Measurements from ENCODE around the gene ATF3.

The ATF3 gene

DNA sequence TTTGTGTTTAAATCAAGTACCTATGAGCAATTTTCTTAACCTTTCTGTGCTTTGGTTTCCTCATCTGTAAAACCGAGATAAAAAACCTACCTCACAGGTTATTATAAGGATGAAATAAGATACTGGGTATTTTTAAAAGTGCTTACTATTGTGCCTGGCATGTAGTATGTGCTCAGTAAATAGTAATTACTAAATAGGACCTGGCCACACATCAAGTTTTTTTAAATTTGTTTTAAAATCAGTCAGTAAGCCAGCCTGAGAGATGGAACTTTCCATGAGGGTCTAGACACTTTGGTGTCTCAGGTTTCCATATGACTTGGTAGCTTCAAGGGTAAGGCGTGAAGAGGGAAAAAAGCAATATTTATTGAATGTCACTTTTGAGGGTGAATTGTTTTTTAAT is 7.0 kb upstream of the ATF3 start:
- no peak for FAIRE-seq
- DNase-seq (ENCODE audit: insufficient read length) = no peak
- TF ChIP-seq POLR2A (IDR thresholded peaks at IDR 0.05; ENCODE audit: low read depth, low read length) (no peak), POLR2AphosphoS5 (IDR thresholded peaks at IDR 0.05; ENCODE audit: low read depth, low read length) (no peak), TAF1 (IDR thresholded peaks at IDR 0.05; ENCODE audit: borderline replicate concordance, low read depth, low read length) (no peak)

DNA sequence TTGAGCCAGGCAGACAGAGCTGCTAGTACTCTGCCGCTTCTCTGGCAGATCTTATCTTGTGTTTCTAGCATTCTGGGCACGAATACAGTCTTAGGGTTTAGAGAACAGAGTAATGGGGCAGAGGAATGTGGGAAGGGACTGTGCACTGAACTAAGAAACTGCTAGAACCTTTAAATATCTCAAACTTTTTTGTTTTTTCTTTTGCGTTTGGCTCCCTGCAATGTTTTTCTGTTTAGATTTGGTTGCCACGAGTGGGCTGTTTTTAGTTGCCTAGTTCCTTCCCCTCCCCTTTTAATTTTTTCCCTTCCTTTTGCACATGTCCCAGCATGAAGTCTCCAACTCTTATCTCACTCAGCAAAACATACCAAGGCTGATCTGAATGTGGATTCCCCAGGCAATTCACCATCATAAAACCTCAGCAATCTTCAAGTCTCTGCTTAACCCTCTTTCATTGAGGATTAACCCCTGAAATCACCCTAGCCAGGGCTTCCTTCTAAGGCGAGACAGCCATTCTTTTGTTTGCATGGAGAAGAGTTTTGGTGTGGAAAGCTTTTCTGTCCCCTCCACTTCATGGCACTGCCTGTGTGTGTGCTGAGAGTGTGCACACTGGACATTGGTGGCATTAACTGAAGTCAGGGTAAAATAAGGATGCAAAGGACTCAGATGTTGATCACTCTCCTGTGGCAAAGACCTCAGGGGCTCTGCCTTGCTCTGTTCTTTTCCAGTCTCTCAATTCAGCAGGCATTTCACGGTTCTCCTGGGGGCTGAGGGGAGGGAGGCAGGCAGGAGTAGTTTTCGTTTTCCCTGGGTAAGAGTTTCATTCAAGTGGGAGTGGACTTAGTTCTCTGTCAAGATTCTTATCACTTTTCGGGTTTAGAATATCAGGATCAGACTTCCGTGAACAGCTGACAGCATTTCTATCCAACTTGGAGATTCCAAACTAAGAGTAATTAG is 2.8 kb upstream of the ATF3 start:
- DNase-seq (ENCODE audit: insufficient read length) (no peak), FAIRE-seq (peak; percentile 9)
- TF ChIP-seq POLR2AphosphoS5 (IDR thresholded peaks at IDR 0.05; ENCODE audit: low read depth, low read length) (no peak), POLR2A (IDR thresholded peaks at IDR 0.05; ENCODE audit: low read depth, low read length) (no peak), TAF1 (IDR thresholded peaks at IDR 0.05; ENCODE audit: borderline replicate concordance, low read depth, low read length) (no peak)

DNA sequence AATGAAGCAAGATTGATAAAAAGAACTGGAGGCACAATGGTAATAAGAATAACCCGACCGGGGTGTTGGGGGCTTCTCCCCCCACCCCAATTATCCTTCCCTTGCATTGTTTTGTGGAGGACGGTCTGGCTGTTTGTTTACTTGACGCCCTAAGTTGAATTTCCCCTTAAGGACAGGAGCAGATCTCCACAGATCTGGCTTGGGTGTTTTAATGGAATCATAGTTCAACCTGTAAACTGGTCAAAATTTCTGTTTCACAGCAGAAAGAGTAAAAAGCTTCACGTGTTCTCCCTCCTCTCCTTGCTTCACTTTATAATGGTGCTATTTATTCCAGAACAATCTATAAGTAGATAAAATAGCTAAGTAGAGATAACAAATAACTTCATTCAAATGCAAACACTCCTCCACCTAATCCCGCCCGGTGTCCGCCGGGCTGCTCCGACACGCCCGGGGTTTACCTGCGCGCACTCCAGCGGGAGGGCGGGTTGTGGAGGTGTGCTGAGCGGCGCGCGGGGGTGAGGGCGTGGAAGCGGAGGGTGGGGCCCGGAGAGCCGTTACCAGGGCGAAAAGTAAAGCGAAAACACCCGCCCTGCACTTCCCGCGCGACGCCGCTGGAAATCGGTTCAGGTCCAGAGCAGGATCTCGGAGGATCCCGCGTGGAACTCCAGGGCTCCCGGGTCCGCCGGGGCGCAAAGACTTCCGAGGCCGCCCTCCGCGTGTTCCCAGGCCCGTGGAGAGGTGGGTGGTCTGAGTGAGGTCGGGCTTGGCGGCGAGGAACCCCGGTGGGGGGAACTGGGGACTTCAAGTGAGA is 2.0 kb upstream of the ATF3 start:
- peak; percentile 43 for DNase-seq (ENCODE audit: insufficient read length)

DNA sequence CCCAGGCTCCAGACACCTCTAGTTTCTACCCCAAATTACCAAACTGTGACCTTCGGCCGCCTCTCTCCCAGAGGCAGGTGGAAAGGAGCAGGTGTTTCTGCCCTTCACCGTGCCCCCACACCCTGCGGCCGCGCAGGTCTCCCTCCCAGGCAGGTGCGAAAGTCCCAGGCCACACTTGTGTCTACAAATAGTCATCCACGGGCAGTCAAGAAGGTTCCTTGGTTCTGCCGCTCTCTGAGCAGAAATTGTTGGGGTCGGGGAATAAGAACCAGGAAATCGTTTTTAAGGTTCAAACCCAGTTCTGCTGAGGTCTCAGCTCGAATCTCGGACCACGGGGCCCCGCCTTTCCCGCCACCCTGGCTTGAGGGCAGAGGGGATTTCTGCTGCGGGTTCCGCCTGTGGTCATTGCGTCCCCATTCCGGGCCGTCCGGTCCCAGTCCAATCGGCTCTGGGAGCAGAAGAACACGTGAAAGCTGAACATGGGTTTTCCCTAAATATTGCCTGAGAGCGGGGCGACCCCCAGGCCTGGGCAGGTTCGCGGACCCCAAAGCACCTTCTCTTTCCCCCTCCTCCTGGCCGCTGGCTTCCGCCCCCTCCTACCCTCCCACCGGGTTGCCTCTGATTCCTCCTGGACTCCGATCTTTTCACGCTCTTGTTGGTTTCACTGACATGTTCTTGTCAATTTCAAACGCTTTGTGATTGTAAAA is 1.2 kb upstream of the ATF3 start:
- TF ChIP-seq TAF1 (IDR thresholded peaks at IDR 0.05; ENCODE audit: borderline replicate concordance, low read depth, low read length) (no peak), POLR2A (IDR thresholded peaks at IDR 0.05; ENCODE audit: low read depth, low read length) (peak; percentile 33; the same call in 1 of the 2 replicates)
- FAIRE-seq = peak; percentile 36
- DNase-seq (ENCODE audit: insufficient read length) = peak; percentile 33

More for the DNA sequence above, 2.0 kb upstream of the ATF3 start:
- FAIRE-seq = peak; percentile 64
- TF ChIP-seq TAF1 (IDR thresholded peaks at IDR 0.05; ENCODE audit: borderline replicate concordance, low read depth, low read length) (no peak), POLR2AphosphoS5 (IDR thresholded peaks at IDR 0.05; ENCODE audit: low read depth, low read length) (no peak), POLR2A (IDR thresholded peaks at IDR 0.05; ENCODE audit: low read depth, low read length) (no peak)

DNA sequence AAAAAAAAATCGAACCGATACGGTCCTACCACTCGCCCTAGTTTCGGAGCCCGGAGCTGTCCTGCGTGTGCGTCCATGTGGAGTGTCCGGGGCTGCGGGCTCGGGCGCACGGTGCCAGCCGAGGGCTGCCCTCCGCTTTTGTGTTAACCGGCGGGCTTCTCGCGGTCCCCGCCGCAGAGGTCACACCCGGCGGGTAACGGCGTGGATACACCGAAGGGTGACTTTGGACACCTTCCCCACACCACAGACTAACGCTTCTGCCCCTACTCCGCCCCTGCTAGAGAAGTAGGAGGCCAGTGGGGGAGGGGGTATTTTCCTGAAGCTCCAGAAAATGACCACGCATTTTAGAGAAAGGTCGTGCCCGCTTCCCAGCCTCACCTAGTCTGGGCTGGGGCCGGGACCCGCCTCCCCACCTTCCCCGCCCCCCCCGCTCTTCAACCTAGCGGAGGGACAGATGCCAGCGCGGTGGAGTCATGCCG is 609 bp upstream of the ATF3 start:
- TF ChIP-seq POLR2AphosphoS5 (IDR thresholded peaks at IDR 0.05; ENCODE audit: low read depth, low read length) (no peak; the same call in 1 of the 2 replicates), TAF1 (IDR thresholded peaks at IDR 0.05; ENCODE audit: borderline replicate concordance, low read depth, low read length) (no peak), POLR2A (IDR thresholded peaks at IDR 0.05; ENCODE audit: low read depth, low read length) (no peak)
- FAIRE-seq (no peak), DNase-seq (ENCODE audit: insufficient read length) (peak; percentile 32)

DNA sequence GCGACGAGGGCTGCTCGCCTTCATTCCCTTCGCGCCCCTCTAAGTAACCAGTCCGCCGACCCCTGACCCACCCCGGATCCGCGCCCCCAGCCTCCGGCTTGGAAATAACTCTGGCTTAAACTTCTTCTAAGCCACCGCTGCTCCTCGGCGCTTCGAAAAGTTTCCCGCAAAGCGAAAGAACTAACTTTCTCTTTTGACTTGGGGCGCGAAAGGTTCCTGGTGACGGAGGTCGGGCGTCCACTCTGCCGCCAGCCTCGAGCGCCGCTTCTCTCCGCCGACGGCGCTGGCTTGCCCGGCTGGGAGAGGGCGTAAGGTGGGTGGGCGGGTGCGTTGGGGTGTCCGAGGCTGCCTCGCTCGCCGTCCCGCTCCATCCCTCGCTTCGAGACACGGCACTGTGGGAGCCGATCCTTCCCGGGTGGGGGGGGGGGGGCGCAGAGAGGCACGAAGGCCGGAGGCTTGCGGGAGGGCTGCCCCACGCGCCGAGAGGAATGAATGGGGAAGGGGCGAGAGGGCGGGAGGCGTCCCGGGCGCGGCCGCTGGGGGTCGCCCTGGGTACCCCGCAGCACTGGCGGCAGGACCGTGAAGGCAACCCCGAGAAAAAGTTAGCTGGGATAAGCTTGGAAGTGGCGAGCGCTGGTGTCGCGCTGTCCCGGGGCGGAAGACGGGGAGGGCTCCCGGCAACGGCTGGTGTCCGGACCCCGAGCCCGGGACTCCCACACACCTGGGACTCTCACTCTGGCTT is 569 bp downstream of the ATF3 start:
- DNase-seq (ENCODE audit: insufficient read length) (peak; percentile 55), FAIRE-seq (peak; percentile 24)
- TF ChIP-seq POLR2A (IDR thresholded peaks at IDR 0.05; ENCODE audit: low read depth, low read length) = no peak
- TF ChIP-seq POLR2AphosphoS5 (IDR thresholded peaks at IDR 0.05; ENCODE audit: low read depth, low read length) = no peak; the same call in 1 of the 2 replicates
- TF ChIP-seq TAF1 (IDR thresholded peaks at IDR 0.05; ENCODE audit: borderline replicate concordance, low read depth, low read length) = no peak

DNA sequence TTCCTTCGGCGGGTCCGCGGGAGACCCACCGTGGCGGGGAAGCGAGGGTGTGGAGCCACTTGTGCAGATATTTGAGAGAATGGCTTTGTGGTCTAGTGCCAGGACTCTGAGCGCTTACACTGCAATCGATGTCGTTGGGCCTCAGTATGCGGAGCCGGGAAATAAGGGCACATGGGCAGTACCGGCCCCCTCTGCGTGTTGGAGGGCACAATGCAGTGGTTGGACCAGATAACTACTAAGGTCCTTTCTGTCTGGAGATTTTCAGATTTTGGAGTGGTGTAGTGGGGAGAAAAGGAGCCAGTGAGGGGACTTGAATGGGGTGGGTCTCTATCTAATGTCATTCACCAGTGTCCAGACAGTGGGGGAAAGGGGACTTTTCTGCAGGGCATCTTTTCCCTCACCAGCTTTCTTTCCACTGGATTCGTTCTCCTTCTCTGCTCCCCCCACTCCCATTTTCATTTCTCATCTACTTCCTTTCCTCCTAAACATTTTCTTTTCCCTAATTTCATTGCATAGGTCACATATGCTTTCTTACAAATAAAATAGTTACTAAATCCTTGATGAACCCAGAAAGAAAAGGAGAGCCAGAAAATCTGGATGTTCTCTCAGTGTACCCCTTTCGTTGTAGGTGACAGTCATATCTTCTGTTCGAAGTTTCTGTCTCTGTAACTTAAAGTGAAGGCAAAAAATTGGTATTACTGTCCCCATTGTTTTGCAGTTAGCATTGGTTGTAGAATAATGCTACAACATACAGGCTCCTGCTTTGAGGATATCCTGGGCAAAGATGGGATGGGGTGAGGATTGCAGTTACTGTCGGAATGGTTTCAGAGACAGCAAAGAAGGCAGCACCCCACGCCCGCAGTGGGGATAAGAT is 1.4 kb downstream of the ATF3 start:
- DNase-seq (ENCODE audit: insufficient read length) (no peak), FAIRE-seq (no peak)
- TF ChIP-seq POLR2A (IDR thresholded peaks at IDR 0.05; ENCODE audit: low read depth, low read length) (peak; percentile 35; the same call in 1 of the 2 replicates), TAF1 (IDR thresholded peaks at IDR 0.05; ENCODE audit: borderline replicate concordance, low read depth, low read length) (no peak), POLR2AphosphoS5 (IDR thresholded peaks at IDR 0.05; ENCODE audit: low read depth, low read length) (peak; percentile 4)

DNA sequence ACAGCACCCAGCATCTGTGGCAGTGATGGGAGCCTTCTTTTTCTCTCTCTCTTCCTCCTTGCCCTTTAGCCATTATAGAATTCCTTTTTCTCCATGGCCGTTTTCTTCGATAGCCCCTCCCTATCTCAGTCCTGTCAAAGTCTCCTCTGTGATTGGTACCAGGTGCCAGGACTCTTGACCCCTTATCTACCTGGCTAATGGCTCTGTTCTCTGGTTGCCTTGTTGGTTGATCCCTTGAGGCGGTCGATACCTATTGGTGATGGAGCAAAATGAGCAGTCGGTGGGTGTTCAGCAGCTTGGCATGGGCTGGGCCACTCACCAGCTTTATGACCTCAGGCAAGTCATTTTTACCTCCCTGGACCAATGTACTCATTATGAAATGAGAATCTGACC is 2.0 kb downstream of the ATF3 start:
- TF ChIP-seq POLR2A (IDR thresholded peaks at IDR 0.05; ENCODE audit: low read depth, low read length) = no peak; the same call in 1 of the 2 replicates
- no peak for TF ChIP-seq TAF1 (IDR thresholded peaks at IDR 0.05; ENCODE audit: borderline replicate concordance, low read depth, low read length)
- TF ChIP-seq POLR2AphosphoS5 (IDR thresholded peaks at IDR 0.05; ENCODE audit: low read depth, low read length) = no peak; the same call in 1 of the 2 replicates
- FAIRE-seq = peak; percentile 21
- no peak for DNase-seq (ENCODE audit: insufficient read length)
